Tibial artery (tissue), 4 donors: ENCODE results near the gene YARS1.

Experiments used
- DNase-seq, 2 donors: peaks; one replicate each; pipeline ENCODE4 v3.0.0-alpha.2; 2019
- H3K27ac ChIP-seq, 2 donors: fragments of 200-600 bp; sonication (generic) in 1 of 2; 1 replicate in 1 of 2; 2 replicates in 1 of 2; pipeline ENCODE4 v1.5.1; 2018 to 2019; ENCODE audit warnings: mild to moderate bottlenecking in 1 of 2
- H3K27me3 ChIP-seq, 2 donors: fragments of 200-600 bp; sonication (generic) in 1 of 2; one replicate each; pipeline versions ENCODE4 v1.5.1 to v1.6.0; 2016 to 2019
- H3K36me3 ChIP-seq, 3 donors: fragments of 200-600 bp; sonication (generic) in 2 of 3; one replicate each; pipeline ENCODE4 v1.5.1; 2016 to 2019; ENCODE audit warnings: mild to moderate bottlenecking in 2 of 3
- H3K4me1 ChIP-seq, 4 donors: fragments of 200-600 bp; sonication (generic) in 2 of 4; 1 replicate in 3 of 4; 2 replicates in 1 of 4; pipeline ENCODE4 v1.5.1; 2016 to 2019
- H3K4me3 ChIP-seq, 2 donors: fragments of 200-600 bp; sonication (generic) in 1 of 2; 1 replicate in 1 of 2; 2 replicates in 1 of 2; pipeline ENCODE4 v1.5.1; 2018 to 2019; ENCODE audit warnings: mild to moderate bottlenecking in 2 of 2
- H3K9me3 ChIP-seq, 3 donors: fragments of 200-600 bp; sonication (generic) in 1 of 3; one replicate each; pipeline ENCODE4 v1.5.1; 2016 to 2019
- intact Hi-C: fragments of 100-400 bp; cut with DNase I; formaldehyde crosslinking; loops from one replicate; pipeline ENCODE4 v1.15.0; 2023; ENCODE audit warnings: low total_unique reads
- TF ChIP-seq, protein P1 (sequence below), 2 experiments: fragments of 200-600 bp in 1 of 2; fragments of 450-650 bp in 1 of 2; IDR thresholded peaks; one replicate each; pipeline ENCODE4 v1.5.1; 2017 to 2019; ENCODE audit warnings: antibody characterized with exemption in 2 of 2, mild to moderate bottlenecking in 1 of 2, moderate library complexity in 1 of 2

YARS1 gene

DNA sequence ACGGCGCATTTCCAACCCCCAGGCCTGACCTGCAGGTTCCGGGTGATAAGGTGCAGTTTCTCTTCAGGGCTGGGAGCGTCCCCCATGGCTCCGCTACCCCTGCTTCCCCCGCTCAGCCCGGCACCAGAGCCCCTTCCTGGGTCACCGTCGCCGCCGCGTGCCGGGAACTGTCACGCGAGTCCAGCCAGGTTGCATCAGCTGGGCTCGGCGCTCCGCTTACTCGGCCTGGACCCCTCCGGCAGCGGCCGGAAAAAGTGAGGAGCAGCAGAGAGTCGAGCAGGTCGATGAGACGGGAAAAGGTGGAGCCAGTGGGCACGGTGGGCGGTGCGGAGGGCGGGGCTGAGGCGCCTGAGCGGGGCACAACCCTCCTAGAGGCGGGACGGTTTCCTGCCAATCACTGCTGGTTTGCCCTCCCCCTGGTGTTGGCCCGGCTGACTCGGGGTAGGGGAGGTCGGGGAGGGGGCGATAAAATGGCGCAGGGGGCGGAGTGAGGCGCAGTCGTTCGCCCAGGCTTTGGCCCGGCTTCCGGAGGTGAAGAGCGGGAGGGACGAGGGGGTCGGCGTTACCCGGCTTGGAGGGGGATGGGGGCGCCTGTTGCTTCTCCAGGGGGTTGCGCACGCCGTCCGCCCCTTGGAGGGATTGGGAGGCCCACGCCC, at the start of gene YARS1, which contains the start of gene S100PBP:
Gene YARS1, minus strand, starts transcription at position 200 of the 656 bp plus-strand sequence. Its CDS starts 114 bp downstream, at position 86.
Gene S100PBP, plus strand, starts transcription at position 495 of the 656 bp plus-strand sequence. CDS start 8,447 bp downstream, outside the sequence.
- Histone ChIP-seq H3K9me3 (no peaks in the 10 kb centered on the region), H3K4me1 (peaks cover 0 to 47% (median 37%) of the 10 kb centered on the region in 4 donors), H3K27me3 (no peaks in the 10 kb centered on the region), H3K36me3 (no peaks in the 10 kb centered on the region), H3K4me3 (peak within 1 kb of the TSS; percentile 91 to 98), H3K27ac (peak within 1 kb of the TSS; percentile 88 to 99)
- TF ChIP-seq, protein P1, sequence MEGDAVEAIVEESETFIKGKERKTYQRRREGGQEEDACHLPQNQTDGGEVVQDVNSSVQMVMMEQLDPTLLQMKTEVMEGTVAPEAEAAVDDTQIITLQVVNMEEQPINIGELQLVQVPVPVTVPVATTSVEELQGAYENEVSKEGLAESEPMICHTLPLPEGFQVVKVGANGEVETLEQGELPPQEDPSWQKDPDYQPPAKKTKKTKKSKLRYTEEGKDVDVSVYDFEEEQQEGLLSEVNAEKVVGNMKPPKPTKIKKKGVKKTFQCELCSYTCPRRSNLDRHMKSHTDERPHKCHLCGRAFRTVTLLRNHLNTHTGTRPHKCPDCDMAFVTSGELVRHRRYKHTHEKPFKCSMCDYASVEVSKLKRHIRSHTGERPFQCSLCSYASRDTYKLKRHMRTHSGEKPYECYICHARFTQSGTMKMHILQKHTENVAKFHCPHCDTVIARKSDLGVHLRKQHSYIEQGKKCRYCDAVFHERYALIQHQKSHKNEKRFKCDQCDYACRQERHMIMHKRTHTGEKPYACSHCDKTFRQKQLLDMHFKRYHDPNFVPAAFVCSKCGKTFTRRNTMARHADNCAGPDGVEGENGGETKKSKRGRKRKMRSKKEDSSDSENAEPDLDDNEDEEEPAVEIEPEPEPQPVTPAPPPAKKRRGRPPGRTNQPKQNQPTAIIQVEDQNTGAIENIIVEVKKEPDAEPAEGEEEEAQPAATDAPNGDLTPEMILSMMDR (IDR thresholded peaks at IDR 0.05) = peak in 1 of 2 experiments; percentile 31
- peak; percentile 99 to 100 for DNase-seq
- intact Hi-C loops = loop anchor here (5.0 kb wide), 1 partner anchor 170 kb away; no protein-coding TSS in a partner anchor

DNA sequence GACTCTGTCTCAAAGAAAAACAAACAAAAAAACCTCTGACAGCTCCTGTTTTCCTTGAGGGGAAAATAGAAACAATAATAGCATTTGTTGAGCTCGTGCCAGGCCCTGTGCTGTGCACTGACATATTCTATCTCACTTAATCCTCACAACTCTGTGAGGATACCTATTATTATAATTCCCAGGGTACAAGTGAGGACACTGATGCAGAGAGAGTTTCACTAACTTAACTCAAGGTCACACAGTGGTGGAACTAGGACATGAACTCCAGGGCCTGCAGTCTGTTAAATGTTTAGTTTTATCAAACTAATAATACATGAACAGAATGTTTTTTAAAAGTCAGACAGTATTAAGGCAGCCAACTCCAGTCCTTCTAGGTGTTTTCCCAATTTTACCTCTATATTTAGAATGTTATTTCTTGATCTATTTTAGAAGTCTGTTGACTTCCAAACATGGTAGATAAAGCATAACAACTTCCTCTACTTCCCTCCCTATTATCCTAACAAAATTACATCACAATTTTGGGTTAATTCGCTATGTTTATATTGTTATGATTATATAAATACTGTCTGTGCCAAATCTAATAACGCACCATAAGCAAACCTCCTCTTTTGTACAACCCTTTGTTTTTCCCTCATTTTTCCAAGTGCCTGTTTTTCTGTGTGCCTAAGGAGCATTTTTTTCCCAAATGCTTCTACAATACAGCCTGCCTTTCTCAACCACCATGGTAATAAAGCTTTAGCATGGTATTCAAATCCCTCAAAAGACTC, 48.7 kb upstream of the YARS1 start:
- Histone ChIP-seq H3K36me3 (peaks cover 0 to 6% (median 0%) of the 10 kb centered on the region in 3 donors), H3K4me3 (no peak overlapping the region), H3K9me3 (no peaks in the 10 kb centered on the region), H3K4me1 (peaks cover 0 to 68% (median 47%) of the 10 kb centered on the region in 4 donors), H3K27me3 (no peaks in the 10 kb centered on the region), H3K27ac (peak overlapping the region; percentile 19 to 63)
- DNase-seq = no peak
- TF ChIP-seq, protein P1 (IDR thresholded peaks at IDR 0.05) = no peak
- intact Hi-C loops = no loop called here

DNA sequence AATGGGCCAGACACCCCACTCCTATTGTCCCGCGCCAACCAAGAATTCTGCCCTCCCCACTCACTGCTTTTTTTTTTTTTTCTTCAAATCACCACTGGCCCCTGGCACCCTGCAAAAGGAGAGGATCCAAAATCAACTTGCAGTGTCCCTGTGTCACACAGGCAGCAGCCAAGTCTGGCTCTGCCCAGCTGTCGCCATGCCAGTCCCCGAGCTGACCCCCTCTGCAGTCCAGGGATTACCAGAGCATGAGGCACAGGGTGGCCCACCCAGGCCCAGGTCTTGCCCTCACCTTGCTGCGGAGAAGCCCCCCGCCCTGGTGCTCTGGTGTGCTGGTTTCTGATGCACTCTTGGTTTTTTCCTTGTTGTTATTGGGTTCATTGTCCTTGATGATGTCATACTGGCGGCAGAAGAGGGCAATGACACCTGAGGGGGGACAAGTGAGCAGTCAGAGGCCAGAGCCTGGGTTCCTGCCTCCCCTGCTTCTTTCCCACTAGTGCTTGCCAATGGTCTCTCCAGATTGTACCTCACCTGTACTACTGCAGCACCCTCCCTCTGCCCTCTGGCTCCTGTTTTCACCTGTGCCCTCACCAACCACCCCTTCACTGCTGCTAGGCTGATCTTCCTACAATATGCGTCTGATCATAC, 47.3 kb upstream of the YARS1 start:
- peak overlapping the region; percentile 19 to 63 for H3K27ac ChIP-seq
- H3K4me1 ChIP-seq = peaks cover 0 to 63% (median 39%) of the 10 kb centered on the region in 4 donors
- TF ChIP-seq, protein P1 (IDR thresholded peaks at IDR 0.05) = no peak
- intact Hi-C loops = no loop called here
- H3K36me3 ChIP-seq = peaks cover 0 to 6% (median 0%) of the 10 kb centered on the region in 3 donors
- no peaks in the 10 kb centered on the region for H3K27me3 ChIP-seq
- H3K4me3 ChIP-seq = no peak overlapping the region
- DNase-seq = peak in 1 of 2 donors; percentile 77
- no peaks in the 10 kb centered on the region for H3K9me3 ChIP-seq

DNA sequence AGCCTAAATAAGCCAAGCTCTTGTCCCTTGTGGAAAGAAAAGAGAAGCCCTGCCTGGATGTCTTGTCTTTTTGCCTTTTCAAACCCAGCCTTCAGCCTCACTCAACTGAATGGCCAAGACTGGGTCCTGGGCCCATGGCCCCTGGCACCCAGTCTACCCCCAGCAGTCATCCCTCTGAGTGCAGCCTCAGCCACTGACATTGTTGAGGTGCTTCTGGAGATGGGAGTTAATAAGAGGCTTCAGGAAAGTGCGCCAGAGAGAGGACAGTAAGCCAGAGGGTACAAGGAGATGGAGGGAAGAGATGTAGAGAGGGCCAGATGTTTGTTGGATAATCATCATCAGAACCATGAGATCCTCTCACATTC, 46.7 kb upstream of the YARS1 start:
- peak overlapping the region; percentile 19 to 63 for H3K27ac ChIP-seq
- intact Hi-C loops = no loop called here
- H3K4me1 ChIP-seq = peaks cover 0 to 63% (median 39%) of the 10 kb centered on the region in 4 donors
- H3K4me3 ChIP-seq = no peak overlapping the region
- TF ChIP-seq, protein P1 (IDR thresholded peaks at IDR 0.05) = no peak
- H3K36me3 ChIP-seq = peaks cover 0 to 10% (median 0%) of the 10 kb centered on the region in 3 donors
- no peaks in the 10 kb centered on the region for H3K27me3 ChIP-seq
- no peak for DNase-seq
- no peaks in the 10 kb centered on the region for H3K9me3 ChIP-seq

DNA sequence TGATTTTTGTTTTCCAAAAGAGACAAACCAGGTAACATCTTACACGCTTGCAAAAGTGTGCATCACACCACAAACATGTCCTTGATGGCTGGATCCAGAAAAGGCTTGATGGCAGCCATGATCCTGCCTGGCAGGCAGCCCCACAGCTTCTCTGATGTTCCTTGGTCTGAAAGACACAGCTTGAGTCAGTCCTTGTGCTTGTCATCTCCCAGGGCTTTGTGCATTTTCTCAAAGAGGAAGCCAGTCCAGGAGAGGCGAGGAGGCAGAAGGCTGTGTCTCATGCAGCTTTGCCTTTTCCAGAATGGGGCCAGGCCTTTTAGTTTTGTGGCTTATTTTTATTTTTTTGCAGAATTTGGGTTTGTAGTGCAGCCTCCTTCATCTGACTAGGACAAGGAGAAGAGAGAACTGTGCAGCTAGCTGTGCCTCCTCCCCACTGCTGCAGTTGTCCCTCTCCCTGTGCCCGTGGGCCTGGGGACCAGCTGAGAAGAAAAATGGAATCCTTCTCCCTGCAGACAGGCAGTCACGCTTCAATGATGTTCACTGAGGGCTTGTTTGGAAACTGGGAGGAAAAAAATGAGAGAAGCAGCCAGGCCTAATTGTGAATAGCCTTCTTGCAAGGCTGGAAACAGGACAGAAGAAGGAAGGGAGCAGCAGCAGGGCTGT, 46.2 kb upstream of the YARS1 start:
- no peak overlapping the region for H3K4me3 ChIP-seq
- H3K36me3 ChIP-seq = peaks cover 0 to 12% (median 2%) of the 10 kb centered on the region in 3 donors
- intact Hi-C loops = no loop called here
- TF ChIP-seq, protein P1 (IDR thresholded peaks at IDR 0.05) = no peak
- H3K27me3 ChIP-seq = no peaks in the 10 kb centered on the region
- peaks cover 0 to 63% (median 39%) of the 10 kb centered on the region in 4 donors for H3K4me1 ChIP-seq
- peak overlapping the region; percentile 19 to 63 for H3K27ac ChIP-seq
- no peaks in the 10 kb centered on the region for H3K9me3 ChIP-seq
- DNase-seq = no peak
